CD14-positive monocyte (primary cell): ENCODE results near the gene CRYBA4. TPM values are rescaled to one million over a fixed set of nuclear protein-coding genes. Genes with fewer than 3 reads are reported as not detected.
A peak's percentile ranks its signal among the peaks of the same experiment; 100 is the strongest.

Experiments used
- DNase-seq, 3 donors: peaks; one replicate each; pipeline ENCODE4 v3.0.0-alpha.2; 2011 to 2022
- H2AFZ ChIP-seq: 2 replicates; pipeline ENCODE4 v1.6.0; 2012; ENCODE audit warnings: mild to moderate bottlenecking, low read depth, low read length, inconsistent platforms; ENCODE audit not compliant: insufficient read depth, poor library complexity, severe bottlenecking
- H3K27ac ChIP-seq, 2 donors: 1 replicate in 1 of 2; 2 replicates in 1 of 2; pipeline ENCODE4 v1.5.1; 2012 to 2013; ENCODE audit warnings: low read length in 2 of 2, control low read depth in 1 of 2, inconsistent platforms in 1 of 2, low read depth in 1 of 2, mild to moderate bottlenecking in 1 of 2
- H3K27me3 ChIP-seq, 2 donors: one replicate each; pipeline versions ENCODE4 v1.6.0 to v1.6.1; 2011 to 2013; ENCODE audit warnings: low read length in 2 of 2; ENCODE audit not compliant: control insufficient read depth in 2 of 2, insufficient read depth in 2 of 2
- H3K36me3 ChIP-seq, 2 donors: replicated peaks in 1 of 2; 1 replicate in 1 of 2; 2 replicates in 1 of 2; pipeline versions ENCODE4 v1.5.1 to v1.6.1; 2012 to 2013; ENCODE audit warnings: low read length in 2 of 2, control low read depth in 1 of 2, inconsistent platforms in 1 of 2, mild to moderate bottlenecking in 1 of 2; ENCODE audit not compliant: insufficient read depth in 2 of 2, control insufficient read depth in 1 of 2
- H3K4me1 ChIP-seq, 2 donors: 1 replicate in 1 of 2; 2 replicates in 1 of 2; pipeline versions ENCODE4 v1.5.1 to v1.6.1; 2012 to 2013; ENCODE audit warnings: low read length in 2 of 2, control low read depth in 1 of 2, inconsistent platforms in 1 of 2, mild to moderate bottlenecking in 1 of 2, moderate library complexity in 1 of 2; ENCODE audit not compliant: insufficient read depth in 2 of 2, control insufficient read depth in 1 of 2
- H3K4me2 ChIP-seq: replicated peaks from 2 replicates; pipeline ENCODE3; 2012; ENCODE audit warnings: low read length, moderate library complexity, mild to moderate bottlenecking; ENCODE audit not compliant: poor library complexity, severe bottlenecking; ENCODE audit errors: extremely low read depth
- H3K4me3 ChIP-seq, 3 experiments: fragments of 200-600 bp in 1 of 3; sonication (generic) in 1 of 3; replicated peaks in 1 of 3; 1 replicate in 2 of 3; 2 replicates in 1 of 3; pipeline ENCODE4 v1.5.1; 2011 to 2013; ENCODE audit warnings: low read length in 3 of 3, mild to moderate bottlenecking in 3 of 3, control low read depth in 2 of 3, low read depth in 2 of 3, inconsistent platforms in 1 of 3, moderate library complexity in 1 of 3
- H3K79me2 ChIP-seq: 2 replicates; pipeline ENCODE4 v1.6.0; 2012; ENCODE audit warnings: mild to moderate bottlenecking, control low read depth, inconsistent platforms, low read length, moderate library complexity; ENCODE audit not compliant: insufficient read depth
- H3K9ac ChIP-seq: 2 replicates; pipeline ENCODE4 v1.6.0; 2017; ENCODE audit warnings: low read length, mild to moderate bottlenecking; ENCODE audit not compliant: insufficient read depth, poor library complexity, severe bottlenecking
- H3K9me3 ChIP-seq, 2 donors: replicated peaks in 1 of 2; 1 replicate in 1 of 2; 2 replicates in 1 of 2; pipeline versions ENCODE4 v1.5.1 to v1.6.1; 2012 to 2013; ENCODE audit warnings: low read length in 2 of 2, control low read depth in 1 of 2; ENCODE audit not compliant: control insufficient read depth in 1 of 2, insufficient read depth in 1 of 2
- H4K20me1 ChIP-seq: 2 replicates; pipeline ENCODE4 v1.6.0; 2012; ENCODE audit warnings: mild to moderate bottlenecking, low read length, control low read depth, moderate library complexity; ENCODE audit not compliant: insufficient read depth
- H3K27ac Mint-ChIP-seq, 7 donors: one replicate each; pipeline ENCODE4 v1.8.0; 2020; ENCODE audit warnings: mild to moderate bottlenecking in 7 of 7, mixed read lengths in 7 of 7, moderate library complexity in 6 of 7, inconsistent platforms in 2 of 7
- H3K27me3 Mint-ChIP-seq, 3 donors: one replicate each; pipeline ENCODE4 v1.8.0; 2021 to 2022; ENCODE audit warnings: low read depth in 3 of 3, mild to moderate bottlenecking in 3 of 3, mixed read lengths in 3 of 3, moderate library complexity in 3 of 3, inconsistent platforms in 1 of 3
- H3K36me3 Mint-ChIP-seq, 2 donors: one replicate each; pipeline ENCODE4 v1.8.0; 2020; ENCODE audit warnings: mixed read lengths in 2 of 2, inconsistent platforms in 1 of 2, mild to moderate bottlenecking in 1 of 2
- H3K4me1 Mint-ChIP-seq: one replicate; pipeline ENCODE4 v1.8.0; 2020; ENCODE audit warnings: mild to moderate bottlenecking, mixed read lengths
- H3K4me3 Mint-ChIP-seq, 2 donors: one replicate each; pipeline ENCODE4 v1.8.0; 2020; ENCODE audit warnings: mild to moderate bottlenecking in 2 of 2, mixed read lengths in 2 of 2, moderate library complexity in 1 of 2
- H3K9me3 Mint-ChIP-seq, 7 donors: one replicate each; pipeline ENCODE4 v1.8.0; 2020 to 2022; ENCODE audit warnings: mixed read lengths in 7 of 7, mild to moderate bottlenecking in 6 of 7, moderate library complexity in 6 of 7, inconsistent platforms in 2 of 7
- WGBS: methylation state at CpG from one replicate; pipeline ENCODE4 v1.1.5; 2013; ENCODE audit warnings: missing lambda C conversion rate; ENCODE audit not compliant: insufficient coverage; 5-methylcytosine and 5-hydroxymethylcytosine counted together
- intact Hi-C, 2 donors: fragments of 100-400 bp; cut with micrococcal nuclease; formaldehyde crosslinking; loops; one replicate each; pipeline versions ENCODE4 v1.15.0 to v1.15.1; 2023
- polyA plus RNA-seq, 3 donors: library from polyadenylated mRNA; depleted of rRNA in 1 of 3; unstranded in 2 of 3; stranded (reverse) in 1 of 3; fragments of 300-500 nt in 2 of 3; fragments of >200 nt in 1 of 3; fragmentation: Illumina TruSeq in 2 of 3; gene quantifications; 1 replicate in 2 of 3; 2 replicates in 1 of 3; pipeline ENCODE4 v1.2.3, GENCODE V29; 2012 to 2021
- TF ChIP-seq, protein P1 (sequence below): fragments of 200-600 bp; IDR thresholded peaks from one replicate; pipeline ENCODE4 v1.8.0; 2022; ENCODE audit warnings: antibody characterized with exemption, mild to moderate bottlenecking

CRYBA4 gene
- polyA plus RNA-seq, 3 donors: not detected

DNA sequence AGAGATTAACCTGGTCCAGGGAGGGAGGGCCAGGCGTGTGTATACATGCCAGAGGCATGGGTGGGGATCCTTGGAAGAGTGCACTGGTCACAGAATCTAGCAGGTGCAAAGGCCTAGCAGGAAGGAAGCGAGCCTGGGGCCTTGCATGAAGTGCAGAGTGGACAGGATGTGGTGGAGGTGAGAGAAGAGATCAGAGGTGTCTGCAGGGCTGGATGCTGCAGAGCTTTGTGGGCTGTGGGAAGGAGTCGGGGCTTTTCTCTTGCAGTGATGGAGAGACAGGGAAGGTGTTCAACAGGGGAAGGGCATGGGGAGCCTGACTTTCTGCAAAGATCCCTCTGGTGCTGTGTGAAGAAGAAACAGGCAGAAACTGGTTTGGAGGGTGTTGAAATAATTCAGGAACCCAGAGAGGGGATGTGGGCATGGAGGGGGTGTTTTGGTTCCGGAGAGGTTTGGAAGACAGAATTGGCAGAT lies 29.3 kb upstream of the CRYBA4 start:
- Mint-ChIP-seq H3K4me1 (peaks cover 40% of the 10 kb centered on the region), H3K4me3 (peak overlapping the region; percentile 22 to 68), H3K36me3 (no peaks in the 10 kb centered on the region), H3K27me3 (peaks cover 0 to 1% (median 0%) of the 10 kb centered on the region in 3 donors), H3K9me3 (peaks cover 0 to 2% (median 0%) of the 10 kb centered on the region in 7 donors), H3K27ac (peak overlapping the region in 6 of 7 donors; percentile 20 to 79 (median 48))
- no peak overlapping the region for H3K9ac ChIP-seq
- peaks cover 9% of the 10 kb centered on the region for H4K20me1 ChIP-seq
- peak overlapping the region; percentile 58 for H2AFZ ChIP-seq
- H3K9me3 ChIP-seq: no peaks in the 10 kb centered on the region
- H3K4me3 ChIP-seq: no peak overlapping the region
- TF ChIP-seq, protein P1, sequence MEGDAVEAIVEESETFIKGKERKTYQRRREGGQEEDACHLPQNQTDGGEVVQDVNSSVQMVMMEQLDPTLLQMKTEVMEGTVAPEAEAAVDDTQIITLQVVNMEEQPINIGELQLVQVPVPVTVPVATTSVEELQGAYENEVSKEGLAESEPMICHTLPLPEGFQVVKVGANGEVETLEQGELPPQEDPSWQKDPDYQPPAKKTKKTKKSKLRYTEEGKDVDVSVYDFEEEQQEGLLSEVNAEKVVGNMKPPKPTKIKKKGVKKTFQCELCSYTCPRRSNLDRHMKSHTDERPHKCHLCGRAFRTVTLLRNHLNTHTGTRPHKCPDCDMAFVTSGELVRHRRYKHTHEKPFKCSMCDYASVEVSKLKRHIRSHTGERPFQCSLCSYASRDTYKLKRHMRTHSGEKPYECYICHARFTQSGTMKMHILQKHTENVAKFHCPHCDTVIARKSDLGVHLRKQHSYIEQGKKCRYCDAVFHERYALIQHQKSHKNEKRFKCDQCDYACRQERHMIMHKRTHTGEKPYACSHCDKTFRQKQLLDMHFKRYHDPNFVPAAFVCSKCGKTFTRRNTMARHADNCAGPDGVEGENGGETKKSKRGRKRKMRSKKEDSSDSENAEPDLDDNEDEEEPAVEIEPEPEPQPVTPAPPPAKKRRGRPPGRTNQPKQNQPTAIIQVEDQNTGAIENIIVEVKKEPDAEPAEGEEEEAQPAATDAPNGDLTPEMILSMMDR: no peak
- no peaks in the 10 kb centered on the region for H3K36me3 ChIP-seq
- H3K27me3 ChIP-seq: no peaks in the 10 kb centered on the region
- H3K4me1 ChIP-seq: peaks cover 36 to 44% of the 10 kb centered on the region in 2 donors
- intact Hi-C loops: loop anchor here in 1 of 2 donors (5.0 kb wide), 2 partner anchors 80 to 110 kb away; partner anchors contain the start of genes HPS4, SRRD and TFIP11
- peak overlapping the region; percentile 8 for H3K4me2 ChIP-seq
- DNase-seq: no peak
- H3K79me2 ChIP-seq: peaks cover 16% of the 10 kb centered on the region
- peak overlapping the region in 1 of 2 donors; percentile 10 for H3K27ac ChIP-seq
- WGBS: 0% methylated on average over 4 of the region's 4 CpGs

DNA sequence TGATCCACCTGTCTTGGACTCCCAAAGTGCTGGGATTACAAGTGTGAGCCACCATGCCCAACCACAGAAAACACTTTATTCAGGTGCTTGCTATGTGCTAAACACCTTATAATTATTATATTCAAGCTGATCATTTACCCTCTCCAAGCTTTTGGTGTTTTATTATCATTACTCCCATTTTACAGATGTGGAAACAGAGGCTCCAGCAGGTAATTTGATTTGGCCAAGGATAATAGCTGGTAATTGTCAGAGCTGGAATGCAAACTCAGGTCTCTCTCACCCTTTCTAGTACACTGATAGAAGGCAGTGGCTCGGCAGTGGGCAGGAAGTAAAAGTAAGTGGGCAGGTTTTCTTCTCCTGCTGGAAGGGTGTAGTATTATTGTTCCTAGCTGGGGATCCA lies 28.0 kb upstream of the CRYBA4 start:
- H3K36me3 ChIP-seq: no peaks in the 10 kb centered on the region
- WGBS: 14% methylated on average over 1 of the region's 1 CpG
- H3K9me3 Mint-ChIP-seq: peaks cover 0 to 1% (median 0%) of the 10 kb centered on the region in 7 donors
- peaks cover 0 to 1% (median under 1%) of the 10 kb centered on the region in 3 donors for H3K27me3 Mint-ChIP-seq
- TF ChIP-seq, protein P1: no peak
- no peak overlapping the region for H2AFZ ChIP-seq
- H3K4me3 ChIP-seq: no peak overlapping the region
- no peaks in the 10 kb centered on the region for H3K36me3 Mint-ChIP-seq
- no peak for DNase-seq
- H3K9me3 ChIP-seq: no peaks in the 10 kb centered on the region
- no peak overlapping the region for H3K9ac ChIP-seq
- no peak overlapping the region for H3K4me2 ChIP-seq
- peaks cover 28 to 33% of the 10 kb centered on the region in 2 donors for H3K4me1 ChIP-seq
- H3K79me2 ChIP-seq: peaks cover 12% of the 10 kb centered on the region
- intact Hi-C loops: loop anchor here in 1 of 2 donors (5.0 kb wide), 2 partner anchors 81 to 111 kb away; partner anchors contain the start of genes HPS4, SRRD and TFIP11
- H3K4me1 Mint-ChIP-seq: peaks cover 31% of the 10 kb centered on the region
- no peaks in the 10 kb centered on the region for H3K27me3 ChIP-seq
- no peak overlapping the region for H3K4me3 Mint-ChIP-seq
- peaks cover 3% of the 10 kb centered on the region for H4K20me1 ChIP-seq
- no peak overlapping the region for H3K27ac Mint-ChIP-seq
- H3K27ac ChIP-seq: no peak overlapping the region
